T-helper 9 cell (primary cell): Measurements from ENCODE around the gene TIAM2.

Experiments
- DNase-seq: peaks from one replicate; pipeline ENCODE4 v3.0.0-alpha.2; 2020

Gene TIAM2

DNA sequence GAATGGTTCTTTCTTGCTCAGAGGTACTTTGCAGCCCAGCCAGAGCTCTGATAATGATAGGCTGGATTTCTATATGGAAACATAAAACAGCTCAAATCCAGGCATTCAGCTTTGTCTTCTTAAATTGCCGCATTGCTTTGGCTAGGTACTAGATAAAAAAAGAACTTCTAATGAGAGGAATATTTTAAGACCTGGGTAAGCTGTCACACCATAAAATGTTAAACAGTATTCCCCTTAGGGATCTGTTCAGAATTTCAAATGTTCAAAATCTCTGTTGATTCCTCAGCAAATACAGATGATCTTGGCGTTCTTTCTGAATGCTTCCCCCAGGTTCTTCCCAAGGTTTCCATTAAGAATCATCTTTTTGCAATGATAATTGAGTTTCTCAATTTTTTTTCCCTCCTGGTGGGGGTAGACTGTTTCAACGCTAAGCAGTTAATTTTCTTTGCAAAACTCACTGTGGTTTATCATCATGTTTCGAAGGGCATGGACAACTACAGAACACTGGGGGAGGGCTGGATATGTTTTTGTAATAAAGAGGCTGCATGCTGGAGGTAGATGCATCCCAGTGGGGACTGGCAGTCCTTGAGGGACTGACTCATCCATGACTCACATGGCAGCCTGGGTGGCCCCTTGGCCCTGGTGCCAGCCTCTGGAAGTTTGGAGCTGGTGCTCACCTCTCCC, 31.0 kb downstream of the TIAM2 start:
- no peak for DNase-seq

DNA sequence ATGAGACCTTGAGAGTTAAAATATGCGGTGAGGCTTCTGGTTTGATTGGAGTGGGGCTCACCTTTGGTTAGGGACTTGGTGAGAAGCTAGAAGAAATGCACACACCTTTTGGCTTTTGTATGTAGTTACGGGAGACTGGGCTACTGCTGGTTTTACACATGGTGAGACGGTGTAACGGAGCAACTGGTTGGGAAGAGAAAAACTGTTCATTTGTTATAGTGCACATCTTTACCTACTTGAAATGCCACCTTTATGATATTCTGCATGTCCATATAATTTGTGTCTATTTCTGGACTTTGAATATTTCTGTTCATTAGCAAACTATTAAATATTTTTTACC, 31.6 kb downstream of the TIAM2 start:
- DNase-seq: no peak

DNA sequence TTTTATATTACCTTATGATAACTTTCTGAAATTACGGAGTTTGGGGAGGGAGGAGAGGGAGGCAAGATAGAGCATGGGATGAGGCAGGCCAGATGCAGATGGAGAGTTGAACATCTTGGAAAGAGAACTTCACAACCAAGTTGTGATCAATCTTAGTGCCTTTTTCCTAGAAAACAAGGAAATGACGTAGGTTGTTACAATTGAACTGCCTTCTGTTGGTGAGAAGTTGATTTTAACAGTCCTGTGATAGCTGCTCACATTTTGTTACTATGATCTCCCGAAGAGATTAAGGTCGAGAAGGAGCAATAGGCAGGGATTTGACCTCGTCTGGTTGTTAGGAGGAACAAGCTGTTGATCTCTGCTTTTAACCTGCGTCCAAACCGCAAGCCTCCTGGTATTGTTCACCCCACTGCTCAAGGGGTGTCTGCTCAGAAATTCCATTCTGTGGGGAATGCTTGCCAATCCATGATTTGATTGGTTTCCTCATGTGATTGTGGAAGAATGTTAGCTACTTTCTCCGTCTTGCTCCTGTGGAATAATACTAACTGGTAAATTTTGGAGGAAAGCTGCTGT, 35.1 kb downstream of the TIAM2 start:
- DNase-seq: no peak

DNA sequence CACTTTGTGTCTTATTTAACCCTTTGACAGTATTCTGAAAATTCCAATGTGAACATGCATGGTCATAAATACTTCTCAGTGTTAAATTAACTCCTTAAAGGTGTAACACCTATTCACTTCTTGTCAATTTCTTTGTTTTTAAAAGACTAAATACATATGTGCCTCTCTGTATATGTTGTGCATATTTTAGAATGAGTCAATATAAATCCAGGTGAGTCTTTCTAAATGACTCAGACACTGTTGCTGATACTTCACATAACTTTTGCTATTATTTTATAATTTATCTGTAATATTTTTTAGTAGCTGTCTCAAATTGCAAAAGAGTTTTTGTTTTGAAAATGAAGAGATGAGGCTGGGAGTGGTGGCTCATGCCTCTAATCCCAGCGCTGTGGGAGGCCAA, 36.0 kb downstream of the TIAM2 start:
- no peak for DNase-seq

DNA sequence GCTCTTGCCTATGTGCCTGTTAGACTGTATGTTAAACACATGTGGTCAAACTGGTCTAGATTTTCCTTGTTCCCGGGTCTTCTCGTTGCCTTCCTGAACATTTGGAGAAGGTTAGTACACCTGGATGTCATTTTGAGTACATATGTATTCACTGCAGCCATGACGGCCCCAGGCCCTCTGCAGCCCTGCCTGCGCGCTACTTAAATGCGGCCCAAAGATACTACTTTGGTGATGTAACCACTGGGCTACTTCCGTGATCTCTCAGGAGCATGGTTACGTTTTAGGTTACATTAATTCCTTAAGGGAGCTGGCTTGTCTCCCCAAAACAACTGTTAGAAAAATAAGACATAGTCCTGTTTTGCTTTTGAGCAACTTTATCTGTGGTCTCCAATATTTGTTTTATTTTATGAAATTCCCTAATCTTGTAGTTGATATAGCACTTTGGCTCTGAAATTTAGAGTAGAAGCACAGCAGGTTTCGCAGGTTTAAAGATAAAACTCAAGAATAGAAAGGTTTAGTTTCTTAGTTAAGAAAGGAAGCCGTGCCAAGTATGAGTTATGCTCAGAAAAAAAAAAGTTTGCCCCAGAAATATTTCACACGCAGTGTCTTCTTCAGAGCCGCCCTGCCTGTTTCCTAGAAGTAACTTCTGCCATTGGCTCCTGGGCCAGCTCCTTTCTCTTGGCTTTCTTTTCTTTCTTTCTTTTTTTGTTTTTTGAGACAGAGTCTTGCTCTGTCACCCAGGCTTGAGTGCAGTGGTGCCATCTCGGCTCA, 38.1 kb downstream of the TIAM2 start:
- DNase-seq: no peak

DNA sequence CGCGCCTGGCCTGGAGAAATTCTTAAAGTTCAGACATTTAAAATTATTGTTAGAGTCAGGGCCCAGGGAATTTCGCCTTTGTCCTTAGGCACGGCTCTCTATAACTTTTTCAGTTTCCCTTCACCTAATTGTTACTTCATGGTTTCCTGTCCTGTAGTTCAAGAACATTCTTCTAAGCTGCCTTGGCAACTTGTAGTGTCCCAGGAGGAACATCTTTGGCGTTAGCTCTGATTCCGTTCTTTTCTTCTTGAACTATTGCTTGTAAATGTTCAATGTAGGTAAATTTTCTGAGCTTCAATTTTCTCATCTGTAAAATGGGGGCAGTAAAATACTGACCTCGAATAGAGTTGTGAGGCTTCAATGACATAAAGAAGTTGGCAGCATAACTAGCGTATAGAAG, 41.8 kb downstream of the TIAM2 start:
- no peak for DNase-seq

DNA sequence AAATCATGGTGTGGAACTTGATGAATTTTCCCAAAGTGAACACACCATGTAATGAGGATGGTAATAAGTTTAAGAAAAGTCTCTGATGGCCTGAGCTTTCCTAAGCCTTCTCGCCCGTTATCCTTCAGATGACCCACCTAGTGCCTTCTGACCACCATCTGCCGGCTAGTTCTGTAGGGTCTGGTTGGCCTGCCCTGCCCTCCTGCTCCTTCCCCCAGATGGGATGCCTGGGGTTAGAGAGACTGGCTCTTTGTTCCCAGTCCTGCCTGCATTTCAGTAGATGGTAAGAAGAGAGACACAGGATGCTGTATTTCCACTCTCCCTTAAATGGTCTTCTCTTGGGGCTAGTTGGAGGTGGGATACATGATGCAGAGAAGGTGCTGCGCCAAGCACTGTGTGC, 43.0 kb downstream of the TIAM2 start:
- DNase-seq: no peak

DNA sequence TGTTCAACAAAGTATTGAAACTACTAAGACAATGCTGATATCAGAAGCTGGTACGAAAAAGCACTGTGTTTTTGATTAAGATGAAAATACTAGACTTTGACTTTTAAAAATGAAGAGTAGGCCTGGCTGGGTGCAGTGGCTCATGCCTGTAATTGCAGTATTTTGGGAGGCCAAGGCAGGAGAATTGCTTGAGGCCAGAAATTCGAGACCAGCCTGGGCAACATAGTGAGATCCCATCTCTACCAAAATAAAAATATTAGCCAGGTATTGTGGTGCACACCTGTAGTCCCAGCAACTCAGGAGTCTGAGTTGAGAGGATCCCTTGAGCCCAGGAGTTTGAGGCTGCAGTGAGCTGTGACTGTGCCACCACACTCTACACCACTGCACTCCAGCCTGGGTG, 43.4 kb downstream of the TIAM2 start:
- DNase-seq: no peak

DNA sequence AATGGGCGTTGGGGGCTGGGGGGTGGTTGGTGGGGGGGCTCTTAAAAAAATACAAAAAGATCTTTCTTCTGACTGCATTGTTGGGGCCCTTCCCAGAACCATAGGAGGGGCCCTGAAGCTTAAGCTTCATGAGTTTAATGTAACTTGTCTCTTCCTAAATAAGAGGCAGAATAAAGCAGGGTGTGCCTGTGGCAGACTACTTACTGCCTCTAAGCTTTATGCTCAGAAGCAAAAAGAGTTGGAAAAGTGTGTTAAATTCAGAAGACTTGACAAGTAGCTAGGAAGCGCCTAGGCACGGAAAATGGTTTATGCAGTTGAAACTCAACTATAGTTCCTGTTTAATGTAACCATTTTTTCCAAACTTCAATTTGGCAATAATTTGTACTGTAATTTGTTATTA, 44.5 kb downstream of the TIAM2 start:
- DNase-seq: no peak

DNA sequence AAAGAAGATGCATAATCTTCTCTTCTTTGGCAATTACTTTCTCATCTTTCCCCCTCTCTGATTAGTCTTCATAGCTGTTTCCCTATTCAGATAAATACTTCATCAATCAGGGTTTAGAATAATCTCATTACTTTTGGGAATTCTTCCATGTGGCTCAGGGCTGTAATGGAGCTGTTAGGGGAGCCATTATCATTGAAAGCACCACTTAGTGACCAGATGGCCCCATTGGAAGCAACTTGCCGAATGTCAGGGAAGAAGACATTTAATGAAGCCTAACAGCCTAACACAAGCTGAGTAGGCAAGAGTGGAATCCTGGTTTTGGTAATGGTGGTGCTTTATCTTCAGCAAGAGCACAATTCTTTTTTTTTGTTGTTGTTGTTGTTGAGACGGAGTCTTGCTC, 45.0 kb downstream of the TIAM2 start:
- DNase-seq: no peak

DNA sequence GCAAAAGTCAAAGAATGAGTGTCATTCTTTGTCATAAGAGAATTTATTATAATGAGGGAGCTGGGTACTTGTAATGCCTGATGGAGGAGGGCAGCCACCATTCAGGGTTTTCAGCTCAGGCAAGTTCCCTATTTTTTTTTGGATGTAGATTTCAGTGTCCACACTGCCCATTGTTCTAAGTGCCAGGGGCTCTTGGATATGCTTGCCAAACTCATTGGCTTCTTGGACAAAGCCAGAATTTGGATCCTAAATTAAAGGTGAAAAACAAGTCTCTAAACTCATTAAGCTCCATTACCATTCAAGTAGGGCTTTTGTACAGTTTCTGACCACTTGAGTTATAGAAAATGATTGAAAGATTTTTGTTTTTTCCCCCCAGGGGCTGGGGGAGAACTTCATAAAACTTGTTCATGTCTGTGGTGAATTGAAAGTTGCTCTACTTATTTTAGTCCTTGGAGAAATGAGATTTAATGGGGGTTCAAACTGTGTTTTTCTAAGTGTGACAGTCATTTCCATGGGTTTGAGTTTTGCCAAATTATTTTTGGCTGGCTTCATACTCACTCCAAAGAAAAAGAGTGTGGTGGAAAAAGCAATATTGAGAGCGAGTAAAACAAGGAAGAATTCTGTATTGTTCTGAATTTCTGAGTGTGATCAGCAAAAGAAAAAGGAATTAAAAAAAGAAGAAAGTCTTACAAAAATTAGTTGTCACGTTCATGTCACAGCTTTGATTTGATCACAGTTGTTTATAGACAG, 46.0 kb downstream of the TIAM2 start:
- DNase-seq: no peak

DNA sequence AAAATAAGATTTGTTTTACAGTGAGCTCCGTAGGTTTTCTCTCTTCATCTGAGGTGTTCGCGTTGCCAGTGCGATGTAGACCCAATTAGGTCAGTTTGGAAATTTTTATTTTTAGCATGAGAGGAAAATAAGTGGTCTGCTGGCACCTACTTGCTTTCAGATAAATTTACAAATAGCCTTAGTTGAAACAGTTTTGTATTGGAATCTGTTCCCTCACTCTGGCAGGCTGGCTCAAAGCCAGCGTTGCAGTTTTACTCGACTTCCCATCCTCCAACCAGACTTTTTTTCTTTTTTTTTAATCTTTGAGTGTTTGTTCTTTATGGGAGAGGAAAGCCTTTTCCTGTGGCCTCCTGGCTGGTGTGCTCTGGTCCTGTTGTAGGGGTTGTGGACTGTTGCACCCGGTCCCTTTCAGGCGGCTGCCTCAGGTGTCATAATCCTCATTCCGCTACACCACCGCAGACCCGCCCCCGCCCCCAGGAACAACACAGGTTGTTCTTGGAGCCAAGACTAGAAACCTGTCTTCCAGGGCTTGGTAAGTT, 46.7 kb downstream of the TIAM2 start:
- DNase-seq: no peak

DNA sequence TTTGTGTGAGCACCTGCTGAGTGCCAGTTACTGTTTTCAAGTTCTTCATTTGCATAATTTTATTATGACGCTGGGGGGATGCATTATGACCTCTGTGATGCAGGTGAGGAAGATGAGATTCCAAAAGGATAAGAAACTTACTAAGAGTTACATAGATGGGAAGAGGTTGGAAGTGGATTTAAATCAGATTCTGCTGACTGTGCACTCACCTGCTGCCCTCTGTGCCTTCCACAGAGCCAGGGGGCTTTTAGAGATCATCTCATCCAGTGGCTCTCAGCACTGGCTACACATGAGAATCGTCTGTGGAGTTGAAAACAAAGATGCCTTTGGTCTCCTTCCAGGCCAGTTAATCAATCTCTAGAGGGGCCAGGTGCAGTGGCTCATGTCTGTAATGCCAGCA, 47.9 kb downstream of the TIAM2 start:
- DNase-seq: no peak

DNA sequence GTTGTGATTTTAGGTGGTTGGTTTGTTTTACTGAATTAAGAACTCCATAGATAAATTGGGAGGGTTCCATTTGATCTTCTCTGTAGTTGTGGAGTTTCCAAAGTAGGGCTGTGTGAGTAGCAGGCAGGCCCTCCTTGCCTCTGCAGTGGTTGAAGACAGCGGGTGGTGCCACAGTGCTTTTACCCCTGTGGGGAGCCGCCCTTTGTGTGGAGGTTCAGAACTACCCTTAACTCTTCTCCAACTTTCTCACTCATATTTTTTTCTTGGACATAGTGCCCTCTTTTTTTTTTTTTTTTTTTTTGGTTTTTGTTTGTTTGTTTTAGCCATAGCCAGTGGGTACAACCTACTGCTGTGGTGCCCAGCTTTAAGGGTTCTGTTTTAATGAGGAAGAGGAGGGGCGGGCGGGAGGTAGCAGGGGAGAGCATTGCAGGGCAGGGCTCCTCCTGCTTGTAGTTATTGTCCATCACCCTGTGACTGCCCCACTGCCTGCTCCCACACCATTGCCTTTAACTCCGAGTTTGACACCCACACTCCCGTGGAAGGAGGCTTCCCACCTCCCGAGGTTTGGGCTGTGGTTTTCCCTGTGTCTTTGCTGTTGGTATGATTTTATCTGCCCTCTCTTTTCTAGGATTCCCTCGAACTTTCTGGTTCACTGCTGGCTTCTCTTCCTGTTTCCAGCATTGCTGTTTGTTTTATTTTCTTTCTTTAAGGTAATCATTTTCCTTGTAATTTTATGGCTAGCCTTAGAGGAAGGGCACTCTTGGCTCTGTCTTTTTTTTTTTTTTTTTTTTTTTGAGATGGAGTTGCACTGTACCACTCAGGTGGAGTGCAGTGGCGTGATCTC, 50.7 kb downstream of the TIAM2 start:
- no peak for DNase-seq

DNA sequence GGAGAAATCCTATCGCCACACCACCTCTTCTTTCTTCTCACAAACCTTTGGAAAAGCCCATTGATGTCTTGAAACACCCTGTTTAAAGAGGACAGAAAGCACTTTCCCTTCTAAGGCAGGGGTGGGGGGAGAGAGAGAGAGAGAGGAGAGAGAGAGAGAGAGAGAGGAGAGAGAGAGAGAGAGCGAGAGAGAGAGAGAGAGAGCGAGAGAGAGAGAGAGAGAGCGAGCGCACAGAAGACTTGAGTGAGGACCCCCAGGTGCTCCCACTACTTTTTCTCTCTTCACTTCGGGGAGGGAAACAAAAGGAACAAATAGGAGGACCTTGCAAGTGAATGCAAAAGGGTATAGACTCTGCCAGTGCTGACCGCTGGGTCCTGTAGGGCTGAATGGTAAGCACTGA, 52.4 kb downstream of the TIAM2 start:
- no peak for DNase-seq

DNA sequence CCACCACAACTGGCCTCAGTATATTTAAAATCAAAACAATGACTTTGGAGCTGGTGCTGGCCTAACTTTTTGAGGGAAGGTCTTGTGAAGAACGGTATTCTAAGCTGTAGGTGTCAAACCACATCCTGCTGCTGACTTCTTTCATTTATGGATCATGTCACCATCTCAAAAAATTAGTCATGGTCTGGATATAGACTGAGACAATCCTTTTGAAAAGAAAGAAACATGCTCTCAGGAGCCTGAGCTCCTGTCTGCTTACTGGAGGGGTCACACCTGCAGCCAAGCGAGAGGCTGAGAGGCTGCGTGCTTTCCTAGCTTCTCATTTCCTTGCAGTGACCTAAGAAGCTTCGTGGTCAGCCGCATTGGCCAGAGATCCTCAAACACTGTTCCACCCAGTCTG, 55.2 kb downstream of the TIAM2 start:
- no peak for DNase-seq

DNA sequence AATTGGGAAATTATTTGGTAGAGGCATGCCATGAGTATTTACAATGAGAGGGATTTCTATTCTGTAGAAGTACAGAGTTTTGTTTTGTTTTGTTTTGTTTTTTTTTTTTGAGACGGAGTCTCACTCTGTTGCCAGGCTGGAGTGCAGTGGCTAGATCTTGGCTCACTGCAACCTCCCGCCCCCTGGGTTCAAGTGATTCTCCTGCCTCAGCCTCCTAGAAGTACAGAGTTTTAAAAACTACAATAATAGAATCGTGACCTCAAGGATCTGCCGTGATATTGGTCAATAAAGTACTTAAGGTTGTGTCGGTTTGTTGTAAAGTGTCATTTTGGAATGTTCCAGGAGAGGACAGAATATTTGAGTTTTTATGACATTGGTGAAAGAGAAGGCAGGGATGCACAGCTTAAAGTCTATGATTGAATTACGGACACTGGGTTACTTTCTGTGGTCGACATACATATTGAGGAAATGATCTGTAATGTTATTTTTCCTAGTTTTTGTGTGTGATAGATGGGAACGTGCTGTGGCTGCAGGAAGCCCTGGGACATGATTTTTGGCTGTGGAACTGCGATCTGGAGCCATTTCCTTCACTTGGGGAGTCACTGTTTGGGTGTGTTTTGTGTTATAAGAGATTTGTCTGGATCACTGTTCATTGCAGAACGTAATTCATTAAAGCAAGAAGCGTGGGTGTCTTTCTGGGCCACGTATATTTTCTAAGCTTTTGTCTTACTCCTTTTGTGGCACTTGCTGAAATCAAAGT, 59.6 kb downstream of the TIAM2 start:
- no peak for DNase-seq

DNA sequence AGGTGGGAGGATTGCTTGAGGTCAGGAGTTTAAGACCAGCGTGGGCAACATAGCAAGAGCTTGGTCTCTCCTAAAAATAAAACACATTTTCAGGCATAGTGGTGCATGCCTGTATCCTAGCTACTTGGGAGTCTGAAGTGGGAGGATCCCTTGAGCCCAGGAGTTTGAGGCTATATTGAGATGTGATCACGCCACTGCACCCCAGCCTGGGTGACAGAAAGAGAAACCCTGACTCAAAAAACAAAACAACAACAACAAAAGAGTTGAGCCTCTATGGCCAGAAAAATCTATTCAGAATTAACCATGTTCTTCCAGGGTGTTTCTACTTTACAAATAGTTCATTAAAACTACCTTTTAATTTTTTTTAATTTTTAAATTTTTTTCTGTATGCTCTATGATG, 60.6 kb downstream of the TIAM2 start:
- DNase-seq: no peak

DNA sequence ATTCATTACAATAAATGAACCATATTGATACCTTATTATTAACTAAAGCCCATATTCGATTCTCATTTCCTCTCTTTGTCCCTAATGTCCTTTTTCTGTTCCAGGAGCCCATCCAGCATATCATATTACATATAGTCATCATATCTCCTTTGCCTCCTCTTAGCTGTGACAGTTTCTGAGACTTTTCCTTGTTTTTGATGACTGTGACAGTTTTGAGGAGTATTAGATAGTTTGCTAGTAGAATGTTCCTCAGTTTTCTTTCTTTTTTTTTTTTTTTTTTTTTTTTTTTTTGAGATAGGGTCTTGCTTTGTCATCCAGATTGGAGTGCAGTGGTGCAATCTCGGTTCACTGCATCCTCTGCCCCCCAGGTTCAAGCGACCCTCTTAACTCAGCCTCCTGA, 61.6 kb downstream of the TIAM2 start:
- DNase-seq: no peak

DNA sequence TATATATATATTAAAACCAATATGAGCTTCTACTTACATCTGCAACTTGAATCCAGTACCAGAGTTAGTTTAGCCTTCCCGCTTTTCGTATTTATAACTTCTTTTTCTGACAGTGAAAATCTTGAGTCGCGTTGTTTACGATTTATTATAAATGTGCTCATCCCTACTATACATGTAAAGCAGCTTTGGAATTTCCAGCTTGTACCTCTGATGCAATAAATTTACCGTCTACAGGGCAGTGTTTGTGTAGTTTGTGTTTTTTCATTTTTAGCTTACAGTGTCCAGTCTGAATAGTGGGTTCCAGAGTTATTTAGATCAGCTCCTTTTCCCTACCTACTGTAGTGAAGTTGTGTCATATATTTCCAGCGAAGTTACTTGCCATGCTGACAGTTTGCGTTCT, 66.3 kb downstream of the TIAM2 start:
- no peak for DNase-seq

DNA sequence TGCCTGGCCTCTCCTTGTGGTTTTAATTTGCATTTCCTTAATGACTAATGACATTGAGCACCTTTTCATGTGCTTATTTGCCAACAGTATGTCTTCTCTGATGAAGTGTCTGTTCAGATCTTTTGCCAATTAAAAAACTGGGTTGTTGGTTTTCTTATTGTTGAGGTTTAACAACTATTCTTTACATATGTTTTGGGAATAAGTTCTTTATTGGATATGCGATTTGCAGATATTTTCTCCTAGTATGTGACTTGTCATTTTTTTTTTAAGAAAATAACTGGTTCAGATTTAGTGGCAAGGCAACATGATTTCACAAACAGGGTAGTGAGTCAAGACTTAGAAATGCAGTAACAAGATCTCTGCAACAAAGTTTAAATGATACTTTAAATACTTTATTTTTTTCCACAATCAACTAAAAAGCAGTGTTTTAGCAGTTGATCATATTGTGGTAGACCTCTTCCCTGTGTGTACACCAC, 67.8 kb downstream of the TIAM2 start:
- no peak for DNase-seq

DNA sequence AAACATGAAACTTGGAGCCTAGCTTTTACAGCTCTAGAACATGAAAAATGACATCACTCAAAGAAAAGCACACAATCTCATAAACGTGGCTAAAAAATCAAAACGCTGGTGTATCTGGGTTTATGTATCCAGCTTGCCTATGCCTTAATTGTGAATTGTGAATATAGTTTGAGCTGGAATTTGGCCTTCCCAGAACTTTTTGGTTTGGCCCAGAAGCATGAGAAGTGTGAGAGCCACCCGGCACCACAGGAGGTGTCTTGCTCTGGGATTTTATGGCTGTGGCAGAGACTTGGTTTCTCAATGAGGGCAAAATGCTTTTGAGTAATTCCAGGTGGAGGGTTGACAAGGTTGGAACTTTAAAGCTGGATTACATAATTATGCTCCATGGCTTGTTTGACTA, 69.2 kb downstream of the TIAM2 start:
- DNase-seq: no peak
